ENCODE measurements around the gene MGRN1. TPM values are rescaled to one million over a fixed set of nuclear protein-coding genes. Genes with fewer than 3 reads are reported as not detected.
A peak's percentile ranks its signal among the peaks of the same experiment; 100 is the strongest.

The MGRN1 gene
- total RNA-seq, 2 donors from 2014 or later = 66.9 to 71.4 TPM

GRCh38 chr16:4661661-4662060 lies 37.0 kb downstream of the MGRN1 start:
- TF ChIP-seq CTCF (conservative IDR thresholded peaks at IDR 0.05) = no peak
- H3K9ac ChIP-seq (ENCODE audit: extremely low read depth, low read length, poor library complexity, severe bottlenecking) = no peak overlapping the region
- H3K4me1 ChIP-seq (ENCODE audit: control insufficient read depth, insufficient read depth, low read length) = no peaks in the 10 kb centered on the region
- Mint-ChIP-seq H3K9me3 (no peaks in the 10 kb centered on the region), H3K27ac (peak overlapping the region; percentile 58), H3K36me3 (ENCODE audit: low read depth) (peaks cover 35% of the 10 kb centered on the region), H3K27me3 (ENCODE audit: insufficient read depth) (no peaks in the 10 kb centered on the region), H3K4me3 (no peak overlapping the region), H3K4me1 (peaks cover 9% of the 10 kb centered on the region)
- peaks cover 30% of the 10 kb centered on the region for H3K36me3 ChIP-seq (ENCODE audit: control insufficient read depth, insufficient read depth, low read length)
- H3K27me3 ChIP-seq (ENCODE audit: control insufficient read depth, insufficient read depth, low read length, poor library complexity, severe bottlenecking) = no peaks in the 10 kb centered on the region
- no peaks in the 10 kb centered on the region for H3K9me3 ChIP-seq (ENCODE audit: control insufficient read depth, low read length)
- no peak for DNase-seq
- peak overlapping the region; percentile 32 for H3K27ac ChIP-seq (ENCODE audit: low read depth, low read length)
- no peak overlapping the region for H3K4me3 ChIP-seq (ENCODE audit: low read length)
- 81 to 93% methylated on average over 7 to 11 of the region's 11 CpGs for WGBS, 2 experiments (ENCODE audit: insufficient coverage in 1 of 2, insufficient read length in 1 of 2)

GRCh38 chr16:4663465-4663776 lies 38.8 kb downstream of the MGRN1 start:
- peaks cover 39% of the 10 kb centered on the region for H3K36me3 ChIP-seq (ENCODE audit: control insufficient read depth, insufficient read depth, low read length)
- H3K4me1 Mint-ChIP-seq = peaks cover 9% of the 10 kb centered on the region
- H3K9me3 Mint-ChIP-seq = no peaks in the 10 kb centered on the region
- DNase-seq = no peak
- peak overlapping the region; percentile 64 for H3K27ac Mint-ChIP-seq
- H3K27me3 ChIP-seq (ENCODE audit: control insufficient read depth, insufficient read depth, low read length, poor library complexity, severe bottlenecking) = no peaks in the 10 kb centered on the region
- TF ChIP-seq CTCF (conservative IDR thresholded peaks at IDR 0.05) = no peak
- no peaks in the 10 kb centered on the region for H3K4me1 ChIP-seq (ENCODE audit: control insufficient read depth, insufficient read depth, low read length)
- H3K27ac ChIP-seq (ENCODE audit: low read depth, low read length) = no peak overlapping the region
- no peak overlapping the region for H3K4me3 Mint-ChIP-seq
- no peaks in the 10 kb centered on the region for H3K9me3 ChIP-seq (ENCODE audit: control insufficient read depth, low read length)
- H3K9ac ChIP-seq (ENCODE audit: extremely low read depth, low read length, poor library complexity, severe bottlenecking) = no peak overlapping the region
- no peaks in the 10 kb centered on the region for H3K27me3 Mint-ChIP-seq (ENCODE audit: insufficient read depth)
- H3K4me3 ChIP-seq (ENCODE audit: low read length) = no peak overlapping the region
- peaks cover 24% of the 10 kb centered on the region for H3K36me3 Mint-ChIP-seq (ENCODE audit: low read depth)
- WGBS, 2 experiments (ENCODE audit: insufficient coverage in 1 of 2, insufficient read length in 1 of 2) = 93 to 96% methylated on average over 5 of the region's 5 CpGs

- peak overlapping the region; percentile 64 for H3K27ac Mint-ChIP-seq
- TF ChIP-seq CTCF (conservative IDR thresholded peaks at IDR 0.05) = no peak
- Histone ChIP-seq H3K9me3 (ENCODE audit: control insufficient read depth, low read length) (no peaks in the 10 kb centered on the region), H3K36me3 (ENCODE audit: control insufficient read depth, insufficient read depth, low read length) (peaks cover 44% of the 10 kb centered on the region), H3K4me1 (ENCODE audit: control insufficient read depth, insufficient read depth, low read length) (no peaks in the 10 kb centered on the region), H3K27me3 (ENCODE audit: control insufficient read depth, insufficient read depth, low read length, poor library complexity, severe bottlenecking) (no peaks in the 10 kb centered on the region), H3K9ac (ENCODE audit: extremely low read depth, low read length, poor library complexity, severe bottlenecking) (no peak overlapping the region), H3K4me3 (ENCODE audit: low read length) (no peak overlapping the region), H3K27ac (ENCODE audit: low read depth, low read length) (no peak overlapping the region)
- peaks cover 9% of the 10 kb centered on the region for H3K4me1 Mint-ChIP-seq
- no peaks in the 10 kb centered on the region for H3K27me3 Mint-ChIP-seq (ENCODE audit: insufficient read depth)
- H3K4me3 Mint-ChIP-seq = no peak overlapping the region
- H3K36me3 Mint-ChIP-seq (ENCODE audit: low read depth) = peaks cover 20% of the 10 kb centered on the region
- no peaks in the 10 kb centered on the region for H3K9me3 Mint-ChIP-seq
- DNase-seq = no peak
- WGBS, 2 experiments (ENCODE audit: insufficient coverage in 1 of 2, insufficient read length in 1 of 2) = 95 to 96% methylated on average over 25 of the region's 25 CpGs
Measured at GRCh38 chr16:4663777-4664465, 39.3 kb downstream of the MGRN1 start.
